ENCODE results near the gene C18orf32.

GRCh38 chr18:49473721-49474120 is 13.3 kb downstream of the C18orf32 start:
- TF ChIP-seq CTCF (IDR thresholded peaks at IDR 0.05; ENCODE audit: low read length): no peak
- TF ChIP-seq EZH2 (optimal IDR thresholded peaks at IDR 0.05; ENCODE audit: low read depth, low read length): no peak
- TF ChIP-seq EZH2phosphoT487 (IDR thresholded peaks at IDR 0.05; ENCODE audit: low read length): no peak

All from MM.1S (cell line).